22Rv1 (cell line): ENCODE measurements around the gene SMTNL2.

Source experiments
- CTCF ChIP-seq: fragments of 450-650 bp; IDR thresholded peaks from 2 replicates; pipeline ENCODE4 v1.5.1; 2017; ENCODE audit warnings: mild to moderate bottlenecking
- ZFX ChIP-seq: fragments of 450-650 bp; IDR thresholded peaks from 2 replicates; pipeline ENCODE4 v1.6.1; 2017; ENCODE audit warnings: antibody characterized with exemption, borderline replicate concordance

GRCh38 chr17:4534928-4535666, 49.2 kb upstream of the SMTNL2 start:
- TF ChIP-seq CTCF (no peak), ZFX (no peak)
